Measurements from ENCODE around the gene ZNF630.

The ZNF630 gene

DNA sequence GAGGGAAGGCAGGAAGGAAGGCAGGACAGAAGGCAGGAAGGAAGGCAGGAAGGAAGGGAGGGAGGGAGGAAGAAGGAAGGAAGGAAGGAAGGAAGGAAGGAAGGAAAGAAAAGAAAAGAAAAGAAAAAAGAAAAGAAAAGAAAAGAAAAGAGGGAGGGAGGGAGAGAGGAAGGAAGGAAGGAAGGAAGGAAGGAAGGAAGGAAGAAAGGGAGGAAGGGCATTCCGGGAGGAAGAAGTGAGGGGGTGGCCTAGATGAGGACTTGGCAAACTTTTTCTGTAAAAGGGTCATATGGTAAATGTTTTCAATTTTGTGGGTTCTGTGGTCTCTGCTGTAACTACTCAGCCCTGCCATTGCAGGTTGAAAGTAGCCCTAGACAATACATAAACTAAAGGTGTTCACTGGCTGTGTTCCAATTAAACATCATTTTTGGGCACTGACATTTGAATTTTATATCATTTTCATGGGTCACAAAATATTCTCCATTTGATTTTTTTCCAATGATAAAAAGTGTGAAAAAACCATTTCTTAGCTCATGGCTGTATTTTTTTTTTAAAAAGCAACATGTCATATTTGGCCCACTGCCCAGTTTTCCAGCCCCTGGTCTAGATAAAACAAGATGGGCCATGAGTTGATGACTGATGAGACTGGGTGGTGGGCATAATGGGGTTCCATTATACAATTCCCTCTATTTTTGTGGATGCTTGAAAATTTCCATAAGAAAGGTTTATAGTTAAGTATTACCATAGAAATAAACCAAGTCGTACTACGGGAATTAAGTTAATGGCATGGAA lies 3.1 kb downstream of the ZNF630 start:
- H3K27me3 Mint-ChIP-seq (ENCODE audit: low read depth, poor library complexity), result no peaks in the 10 kb centered on the region

DNA sequence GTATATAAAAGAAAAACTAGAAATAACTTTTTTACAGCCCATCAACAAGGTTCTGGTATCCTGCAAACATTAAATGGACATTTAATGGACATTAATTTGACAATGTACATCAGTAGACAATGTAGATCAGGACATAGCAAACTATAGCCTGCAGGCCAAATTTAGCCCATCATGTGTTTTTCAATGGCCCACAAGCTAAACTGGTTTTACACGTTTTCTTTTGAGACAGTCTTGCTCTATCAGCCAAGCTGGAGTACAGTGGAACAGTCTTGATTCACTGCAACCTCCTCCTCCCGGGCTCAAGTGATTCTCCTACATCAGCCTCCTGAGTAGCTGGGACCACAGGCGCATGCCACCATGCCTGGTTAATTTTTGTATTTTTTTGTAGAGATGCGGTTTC lies 7.2 kb downstream of the ZNF630 start:
- no peak overlapping the region for H3K27ac Mint-ChIP-seq
- TF ChIP-seq, protein P1, sequence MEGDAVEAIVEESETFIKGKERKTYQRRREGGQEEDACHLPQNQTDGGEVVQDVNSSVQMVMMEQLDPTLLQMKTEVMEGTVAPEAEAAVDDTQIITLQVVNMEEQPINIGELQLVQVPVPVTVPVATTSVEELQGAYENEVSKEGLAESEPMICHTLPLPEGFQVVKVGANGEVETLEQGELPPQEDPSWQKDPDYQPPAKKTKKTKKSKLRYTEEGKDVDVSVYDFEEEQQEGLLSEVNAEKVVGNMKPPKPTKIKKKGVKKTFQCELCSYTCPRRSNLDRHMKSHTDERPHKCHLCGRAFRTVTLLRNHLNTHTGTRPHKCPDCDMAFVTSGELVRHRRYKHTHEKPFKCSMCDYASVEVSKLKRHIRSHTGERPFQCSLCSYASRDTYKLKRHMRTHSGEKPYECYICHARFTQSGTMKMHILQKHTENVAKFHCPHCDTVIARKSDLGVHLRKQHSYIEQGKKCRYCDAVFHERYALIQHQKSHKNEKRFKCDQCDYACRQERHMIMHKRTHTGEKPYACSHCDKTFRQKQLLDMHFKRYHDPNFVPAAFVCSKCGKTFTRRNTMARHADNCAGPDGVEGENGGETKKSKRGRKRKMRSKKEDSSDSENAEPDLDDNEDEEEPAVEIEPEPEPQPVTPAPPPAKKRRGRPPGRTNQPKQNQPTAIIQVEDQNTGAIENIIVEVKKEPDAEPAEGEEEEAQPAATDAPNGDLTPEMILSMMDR (IDR thresholded peaks at IDR 0.05), result no peak
- no peaks in the 10 kb centered on the region for H3K4me1 Mint-ChIP-seq
- H3K9me3 Mint-ChIP-seq, result peaks cover 76% of the 10 kb centered on the region
- H3K27me3 Mint-ChIP-seq (ENCODE audit: low read depth, poor library complexity), result no peaks in the 10 kb centered on the region
- peaks cover 53% of the 10 kb centered on the region for H3K36me3 Mint-ChIP-seq (ENCODE audit: low read depth)
- no peak for DNase-seq
- no peak overlapping the region for H3K4me3 Mint-ChIP-seq

More for the DNA sequence above, 3.1 kb downstream of the ZNF630 start:
- H3K4me3 Mint-ChIP-seq, result no peak overlapping the region
- H3K4me1 Mint-ChIP-seq, result peaks cover 7% of the 10 kb centered on the region
- H3K36me3 Mint-ChIP-seq (ENCODE audit: low read depth), result peaks cover 23% of the 10 kb centered on the region
- TF ChIP-seq, protein P1 (IDR thresholded peaks at IDR 0.05), result no peak
- peaks cover 70% of the 10 kb centered on the region for H3K9me3 Mint-ChIP-seq
- H3K27ac Mint-ChIP-seq, result no peak overlapping the region
- no peak for DNase-seq

DNA sequence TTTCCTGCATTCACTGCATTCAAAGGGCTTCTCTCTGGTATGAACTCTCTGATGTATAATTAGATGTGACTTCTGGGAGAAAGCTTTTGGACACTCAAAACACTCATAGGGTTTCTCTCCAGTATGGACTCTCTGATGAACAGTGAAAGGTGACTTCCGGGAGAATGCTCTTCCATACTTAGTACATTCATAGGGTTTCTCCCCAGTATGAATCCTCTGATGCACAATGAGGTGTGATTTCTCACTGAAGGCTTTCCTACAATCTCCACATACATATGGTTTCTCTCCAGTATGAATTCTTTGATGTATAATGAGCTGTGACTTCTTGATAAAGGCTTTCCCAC lies 12.2 kb downstream of the ZNF630 start:
- no peak overlapping the region for H3K27ac Mint-ChIP-seq
- TF ChIP-seq, protein P1 (IDR thresholded peaks at IDR 0.05), result no peak
- no peaks in the 10 kb centered on the region for H3K4me1 Mint-ChIP-seq
- DNase-seq, result no peak
- H3K27me3 Mint-ChIP-seq (ENCODE audit: low read depth, poor library complexity), result no peaks in the 10 kb centered on the region
- H3K36me3 Mint-ChIP-seq (ENCODE audit: low read depth), result peaks cover 66% of the 10 kb centered on the region
- no peak overlapping the region for H3K4me3 Mint-ChIP-seq
- H3K9me3 Mint-ChIP-seq, result peaks cover 83% of the 10 kb centered on the region

DNA sequence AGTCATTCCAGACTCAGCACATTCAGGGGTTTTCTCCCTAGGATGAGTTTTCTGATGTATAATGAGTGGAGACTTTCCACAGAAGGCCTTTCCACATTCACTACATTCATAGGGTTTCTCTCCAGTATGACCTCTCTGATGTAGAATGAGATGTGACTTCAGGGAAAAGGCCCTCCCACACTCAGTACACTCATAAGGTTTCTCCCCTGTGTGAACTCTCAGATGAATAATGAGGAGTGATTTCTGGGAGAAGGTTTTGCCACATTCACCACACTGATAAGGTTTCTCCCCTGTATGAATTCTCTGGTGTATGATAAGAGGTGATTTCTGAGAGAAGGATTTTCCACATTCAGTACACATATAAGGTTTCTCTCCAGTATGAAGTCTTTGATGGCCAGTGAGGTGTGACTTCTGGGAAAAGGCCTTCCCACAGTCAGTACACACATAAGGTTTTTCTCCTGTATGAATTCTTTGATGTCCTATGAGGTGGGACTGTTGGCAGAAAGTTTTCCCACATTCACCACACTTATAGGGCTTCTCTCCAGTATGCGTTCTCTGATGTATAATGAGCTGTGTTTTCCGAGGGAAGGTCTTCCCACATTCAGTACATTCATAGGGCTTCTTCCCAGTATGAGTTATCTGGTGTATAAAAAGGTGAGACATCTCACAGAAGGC lies 12.7 kb downstream of the ZNF630 start:
- Mint-ChIP-seq H3K36me3 (ENCODE audit: low read depth) (peaks cover 66% of the 10 kb centered on the region), H3K9me3 (peaks cover 87% of the 10 kb centered on the region)

DNA sequence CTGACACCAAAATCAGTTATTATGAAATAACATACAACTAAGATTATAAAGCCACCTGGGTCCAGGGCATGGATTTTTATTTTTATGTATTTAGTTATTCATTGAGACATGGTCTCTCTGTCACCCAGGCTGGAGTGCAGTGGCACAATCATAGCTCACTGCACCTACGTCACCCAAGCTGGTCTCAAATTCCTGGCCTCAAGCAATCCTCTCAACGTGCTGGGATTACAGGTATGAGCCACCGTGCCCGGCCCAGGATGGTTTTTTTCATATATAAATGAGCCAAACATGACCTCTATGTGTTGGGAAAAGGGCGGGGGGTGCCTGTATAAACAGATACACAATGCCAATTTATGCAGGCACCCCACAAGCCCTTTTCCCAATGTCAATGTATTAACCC lies 24.6 kb downstream of the ZNF630 start:
- no peak overlapping the region for H3K27ac Mint-ChIP-seq
- H3K9me3 Mint-ChIP-seq, result peaks cover 55% of the 10 kb centered on the region
- no peak for DNase-seq
- H3K27me3 Mint-ChIP-seq (ENCODE audit: low read depth, poor library complexity), result peaks cover 4% of the 10 kb centered on the region
- H3K4me1 Mint-ChIP-seq, result no peaks in the 10 kb centered on the region
- TF ChIP-seq, protein P1 (IDR thresholded peaks at IDR 0.05), result no peak
- no peak overlapping the region for H3K4me3 Mint-ChIP-seq
- peaks cover 6% of the 10 kb centered on the region for H3K36me3 Mint-ChIP-seq (ENCODE audit: low read depth)

More for the DNA sequence above, 12.7 kb downstream of the ZNF630 start:
- Mint-ChIP-seq H3K27me3 (ENCODE audit: low read depth, poor library complexity) (no peaks in the 10 kb centered on the region), H3K4me1 (no peaks in the 10 kb centered on the region), H3K4me3 (no peak overlapping the region), H3K27ac (no peak overlapping the region)
- DNase-seq, result no peak
- TF ChIP-seq, protein P1 (IDR thresholded peaks at IDR 0.05), result no peak
